Medulla oblongata (tissue), 1 donor: ENCODE measurements around the gene CYP11A1.

Source experiments
- DNase-seq: peaks from one replicate; pipeline ENCODE4 v3.0.0-alpha.2; 2015; ENCODE audit errors: extremely low spot score

CYP11A1 gene

DNA sequence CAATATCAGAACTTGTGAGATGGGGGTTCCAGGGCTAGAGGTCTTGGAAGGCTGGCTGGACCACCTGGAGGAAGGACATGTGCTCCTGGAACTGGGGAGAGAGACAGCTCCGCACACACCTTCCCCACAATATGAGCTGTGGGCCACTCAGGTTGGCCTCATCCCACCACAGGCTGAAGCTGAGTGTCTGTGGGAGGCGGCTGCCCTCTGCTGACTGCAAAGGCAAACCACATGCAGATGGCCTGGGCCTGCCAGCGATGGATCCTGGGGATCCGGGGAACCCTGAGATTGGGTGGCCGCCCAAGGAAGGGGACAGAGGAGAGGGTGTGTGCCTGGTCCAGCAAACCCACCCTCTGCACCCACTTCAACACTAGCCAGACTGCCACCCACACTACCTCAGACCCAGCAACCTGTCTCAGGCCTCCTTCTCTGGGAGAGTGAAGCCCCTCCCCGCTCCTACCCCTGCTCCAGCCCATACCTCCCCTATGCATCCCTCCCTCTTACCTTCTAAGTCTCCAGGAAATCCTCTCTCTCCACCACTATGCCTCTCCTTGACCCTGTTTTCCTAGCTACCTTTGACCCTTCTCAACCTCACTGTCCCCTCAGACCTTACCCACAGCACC is 44.8 kb downstream of the CYP11A1 start:
- peak; percentile 55 for DNase-seq

DNA sequence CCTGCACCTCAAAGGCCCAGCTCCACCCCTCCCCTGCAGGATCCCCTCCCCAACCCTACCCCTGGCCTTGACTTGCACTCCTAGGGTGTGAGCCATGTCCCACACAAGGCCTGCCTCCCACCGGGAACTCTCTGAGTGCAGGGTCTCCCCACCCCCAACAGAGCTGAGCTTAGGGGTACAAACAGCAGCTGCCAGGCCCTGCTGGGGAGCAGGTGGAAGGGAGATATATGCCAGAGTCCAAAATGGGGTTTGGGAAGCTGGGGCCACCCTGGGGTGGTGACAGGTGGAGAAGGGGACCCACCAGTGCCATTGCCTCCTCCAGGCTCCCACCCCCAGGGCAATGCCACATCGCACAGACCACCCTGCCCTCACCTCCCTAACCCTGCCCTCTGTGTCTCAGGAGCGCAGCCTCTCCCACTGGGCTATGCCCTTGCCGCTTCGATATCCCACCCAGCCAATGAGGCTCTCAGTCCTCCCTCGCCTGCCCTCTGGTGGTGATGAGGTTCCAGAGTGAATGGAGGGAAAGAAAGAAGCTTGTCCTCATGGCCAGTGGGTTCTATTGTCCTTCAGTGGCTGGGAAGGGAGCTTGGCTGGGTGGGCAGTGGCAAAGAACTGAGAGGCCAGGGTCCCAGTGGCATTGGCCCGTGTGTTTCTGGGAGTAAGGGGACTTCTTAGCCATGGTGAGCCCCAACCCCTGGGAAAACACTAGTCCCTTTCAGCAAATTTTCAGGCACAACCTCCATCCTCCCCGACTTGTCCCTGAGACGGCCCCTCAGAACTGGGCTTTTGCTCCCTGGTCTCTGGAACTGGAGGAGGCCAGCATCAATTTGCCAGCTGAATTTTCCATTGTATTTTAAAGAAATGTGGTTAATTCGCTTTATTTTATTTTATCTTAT is 46.8 kb downstream of the CYP11A1 start:
- peak; percentile 41 for DNase-seq

DNA sequence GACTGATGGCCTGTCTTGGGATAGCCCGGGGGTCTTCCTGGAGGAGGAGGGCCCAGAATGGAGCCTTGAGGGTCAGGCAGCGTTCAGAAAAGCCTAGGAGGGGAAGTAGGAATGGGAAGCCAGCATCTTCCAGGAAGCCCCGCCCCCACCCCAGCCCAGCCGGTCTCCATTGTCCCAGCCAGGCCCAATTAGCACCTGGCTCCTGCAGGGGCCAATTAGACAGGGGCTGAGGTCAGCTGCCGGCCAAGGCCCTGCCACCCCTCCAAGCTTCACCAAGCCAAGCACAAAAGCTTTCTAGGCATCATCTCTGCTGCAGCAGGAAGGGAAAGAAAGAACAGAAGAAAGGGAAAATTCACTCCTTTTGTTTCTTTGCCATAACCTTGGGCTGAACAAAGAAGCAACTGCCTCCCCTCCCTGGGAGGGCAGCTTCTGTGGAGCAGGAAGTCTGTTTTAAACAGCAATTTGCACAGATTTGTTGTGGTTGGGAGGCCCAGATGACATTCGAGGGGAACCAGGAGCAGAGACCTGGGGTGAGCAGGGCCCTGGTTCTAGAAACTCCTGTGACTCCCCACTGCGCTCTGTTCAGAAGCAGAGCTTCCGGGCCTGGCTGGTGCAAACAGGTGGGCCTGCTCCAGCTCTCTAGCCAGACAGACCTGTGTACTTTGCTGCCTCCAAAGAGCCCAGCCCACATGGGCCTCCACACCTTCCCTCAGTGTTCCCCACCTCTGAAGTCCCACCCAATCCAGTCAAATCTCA is 47.7 kb downstream of the CYP11A1 start:
- no peak for DNase-seq

DNA sequence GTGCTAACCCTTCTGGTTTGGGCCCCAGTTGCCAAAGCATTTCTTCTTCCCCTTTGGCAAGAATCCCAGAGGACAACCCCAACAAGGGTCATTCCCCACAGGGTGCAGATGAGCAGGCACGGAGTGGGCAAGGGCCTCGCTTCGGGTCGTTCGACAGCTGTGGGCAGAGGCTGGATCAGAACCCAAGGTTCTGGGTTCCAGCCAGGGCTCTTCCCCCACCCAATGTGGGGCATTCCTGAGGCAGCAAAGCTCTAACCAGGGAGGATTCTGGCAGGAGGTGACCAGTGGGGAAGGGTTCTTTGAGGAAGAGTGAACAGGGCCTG is 48.3 kb downstream of the CYP11A1 start:
- DNase-seq, result no peak

DNA sequence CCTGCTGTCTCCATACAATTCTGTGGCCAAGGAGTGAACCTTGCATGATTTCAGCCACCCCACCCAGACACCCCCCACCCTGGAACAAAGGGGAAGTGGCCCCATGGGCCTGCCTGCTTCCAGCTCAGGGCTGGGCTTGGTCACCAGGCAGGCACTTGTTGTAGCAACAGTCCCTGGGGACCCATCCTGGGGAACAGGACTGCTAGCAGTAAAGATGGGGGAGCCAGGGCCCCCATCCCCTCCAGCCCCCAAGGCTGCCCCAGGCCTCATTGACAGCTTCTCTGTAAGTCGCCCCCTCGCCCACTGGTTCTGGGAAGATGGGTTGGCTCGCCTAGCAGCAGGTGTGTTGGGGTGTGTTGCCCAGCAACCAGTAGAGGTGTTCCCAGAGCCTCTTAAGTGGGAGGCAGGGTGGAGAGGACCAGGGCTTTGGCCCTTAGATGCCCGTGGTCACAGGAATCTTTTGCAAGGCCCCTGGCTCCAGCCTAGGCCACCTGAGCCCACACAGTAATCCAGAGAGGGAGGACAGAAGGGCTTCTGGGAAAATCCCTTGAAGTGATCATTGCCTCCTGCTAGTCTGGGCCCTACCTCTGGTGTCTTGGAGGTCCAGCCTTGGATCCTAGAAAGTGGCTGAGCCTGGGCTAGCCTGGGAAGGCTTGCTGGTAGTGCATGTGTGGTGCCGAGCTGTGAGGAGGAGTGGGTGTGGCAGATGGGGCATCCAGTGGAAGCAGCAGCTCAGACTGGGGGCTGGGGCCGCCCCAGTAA is 48.9 kb downstream of the CYP11A1 start:
- DNase-seq, result no peak

DNA sequence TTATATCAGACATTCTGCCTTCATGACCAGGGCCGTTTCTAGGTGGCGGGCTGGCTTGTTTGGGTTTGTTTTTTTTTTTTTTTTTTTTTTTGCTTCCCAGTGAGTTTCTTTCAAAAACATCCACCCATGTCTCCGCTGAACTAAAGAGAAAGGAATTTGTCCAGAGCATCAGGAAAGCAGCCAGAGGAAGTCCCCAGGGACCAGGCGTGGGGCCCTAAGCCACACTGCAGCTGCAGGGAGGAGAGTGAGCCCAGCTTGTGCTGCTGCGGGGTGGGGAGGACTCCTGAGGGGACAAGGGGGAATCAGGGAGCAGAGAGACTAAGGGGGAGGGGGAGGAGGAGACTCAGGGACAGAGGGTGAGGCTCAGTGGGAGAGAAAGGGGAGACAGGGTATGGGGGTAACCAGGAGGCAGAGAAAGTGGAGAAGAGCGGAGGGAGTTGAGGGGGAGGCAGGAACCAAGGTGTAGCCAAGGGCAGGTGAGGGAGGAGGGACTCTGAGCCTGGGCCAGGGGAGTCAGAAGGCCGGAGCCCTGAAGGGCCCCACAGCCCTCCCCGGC is 49.5 kb downstream of the CYP11A1 start:
- DNase-seq, result no peak

DNA sequence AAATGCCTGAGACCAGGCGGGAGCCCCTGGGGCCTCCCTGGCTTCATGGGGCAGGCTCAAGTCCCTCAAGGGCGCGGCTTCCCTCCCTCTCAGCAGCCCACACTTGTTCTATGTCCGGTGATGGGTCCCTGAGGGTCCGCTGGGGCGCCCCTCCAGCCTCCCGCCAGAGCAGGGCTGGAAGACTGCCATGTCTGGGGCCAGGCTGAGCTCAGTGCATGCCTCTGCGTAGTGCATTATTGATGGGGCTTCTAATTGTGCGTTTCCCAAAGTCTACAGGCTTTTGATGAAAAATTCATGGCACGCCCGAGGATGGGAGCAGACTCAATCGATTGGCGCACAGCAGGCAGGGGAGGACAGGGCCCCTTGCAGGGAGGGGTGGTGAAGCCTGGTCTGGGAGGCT is 51.3 kb downstream of the CYP11A1 start:
- no peak for DNase-seq

DNA sequence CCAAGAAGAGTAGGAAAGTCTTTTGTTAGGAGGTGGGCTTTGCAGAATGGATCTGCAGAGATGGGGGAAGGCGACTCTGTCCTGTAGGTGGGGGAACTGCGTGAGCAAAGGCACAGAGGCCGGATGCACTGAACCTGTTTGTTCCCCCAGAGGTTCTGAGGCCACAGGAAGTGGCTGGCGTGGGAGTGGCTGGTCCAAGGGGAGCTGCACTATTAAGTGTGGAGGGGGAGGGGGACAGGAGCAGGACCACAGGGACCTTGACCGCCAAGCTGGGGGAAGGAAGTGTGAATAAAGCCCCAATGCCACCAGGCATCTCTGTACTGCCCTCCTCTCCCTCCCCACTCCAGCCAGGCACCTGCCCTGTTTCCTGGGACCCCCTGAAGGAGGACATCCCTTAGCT is 51.8 kb downstream of the CYP11A1 start:
- DNase-seq, result no peak

GRCh38 chr15:74314795-74315438 is 52.5 kb downstream of the CYP11A1 start:
- DNase-seq, result no peak

GRCh38 chr15:74313889-74314288 is 53.6 kb downstream of the CYP11A1 start:
- DNase-seq, result no peak

DNA sequence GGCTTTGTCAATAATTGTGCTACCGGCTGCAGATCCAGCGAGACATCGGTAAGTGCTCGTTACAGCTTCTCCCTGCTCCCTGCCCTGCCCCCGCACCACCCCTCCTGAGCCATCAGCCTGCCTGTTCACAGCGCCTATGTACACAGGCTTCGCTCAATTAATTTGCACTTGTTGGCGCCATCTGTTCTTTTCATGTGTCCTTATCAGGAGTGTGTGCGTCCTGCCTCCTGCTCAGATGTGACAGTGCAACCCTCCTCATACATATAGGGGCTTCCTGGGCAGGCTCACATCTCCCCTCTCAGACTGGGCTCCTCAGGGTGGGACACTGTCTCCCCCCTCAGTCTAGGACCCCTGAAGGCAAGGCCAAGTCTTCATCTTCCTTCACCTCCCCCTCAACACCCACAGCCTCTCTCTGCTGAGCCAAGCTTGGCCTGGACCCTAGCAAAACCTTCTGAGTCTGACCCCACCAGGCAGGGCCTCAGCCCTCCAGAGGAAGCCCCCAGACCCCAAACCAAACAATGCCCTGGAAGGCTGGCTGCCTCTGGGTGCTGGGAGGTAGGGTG is 54.9 kb downstream of the CYP11A1 start:
- DNase-seq, result no peak

DNA sequence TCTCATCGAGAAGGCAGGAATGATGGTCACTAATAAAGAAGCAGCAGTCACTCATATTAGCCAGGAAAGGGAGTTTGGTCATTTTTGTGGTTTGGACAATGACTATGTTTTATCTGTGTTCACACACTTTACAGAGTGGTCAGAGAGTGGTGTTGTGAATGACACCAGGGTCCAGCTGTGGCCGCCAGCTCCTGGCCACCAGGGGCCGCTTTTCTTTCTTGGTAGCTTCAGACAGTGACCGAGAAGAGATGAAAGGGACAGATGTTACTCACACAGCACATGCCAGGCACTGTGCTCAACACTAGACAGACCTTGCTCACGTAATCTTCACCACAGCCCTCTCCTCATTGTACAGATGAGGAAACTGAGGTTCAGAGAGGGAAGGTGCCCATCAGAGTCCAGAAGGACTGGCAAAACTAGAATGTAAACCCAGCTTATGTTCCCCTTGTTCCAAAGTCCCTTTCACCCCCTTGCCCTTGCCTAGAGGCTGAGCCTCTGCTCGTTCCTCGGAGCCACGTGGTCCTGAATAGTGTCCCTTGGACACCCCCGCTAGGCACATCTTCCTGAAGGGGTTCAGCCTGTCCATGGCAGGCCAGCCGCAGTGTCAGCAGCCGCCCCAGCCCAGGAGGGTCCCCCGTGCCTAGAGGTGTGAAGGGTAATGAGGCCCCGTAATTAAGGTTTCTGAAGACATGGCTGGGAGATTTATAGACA is 55.6 kb downstream of the CYP11A1 start:
- DNase-seq, result no peak

GRCh38 chr15:74307827-74308811 is 59.3 kb downstream of the CYP11A1 start:
- peak; percentile 51 for DNase-seq

DNA sequence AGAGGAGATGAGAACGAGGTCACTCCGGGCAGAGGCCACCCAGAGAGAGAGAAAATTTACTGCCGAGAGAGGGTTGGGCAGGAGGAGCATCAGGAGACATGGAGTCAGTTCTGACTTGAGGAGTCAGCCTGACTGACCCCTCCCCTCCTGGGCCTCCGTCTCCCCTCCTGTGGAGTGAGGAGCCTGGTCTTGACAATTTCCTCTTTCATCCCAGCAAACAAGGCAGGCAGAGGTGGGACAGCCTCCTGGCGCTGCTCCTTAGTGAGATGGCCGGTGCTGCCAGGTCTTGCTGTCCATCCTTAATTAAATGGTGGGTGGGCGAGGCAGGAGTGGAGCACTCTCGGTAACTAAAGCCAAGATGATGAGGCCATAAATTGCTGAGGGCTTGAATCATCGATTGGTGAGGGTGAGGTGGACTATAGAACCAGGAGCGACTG is 60.6 kb downstream of the CYP11A1 start:
- DNase-seq, result no peak

- no peak for DNase-seq
Observed at GRCh38 chr15:74305687-74306086, 61.8 kb downstream of the CYP11A1 start.

- DNase-seq, result no peak
Observed at GRCh38 chr15:74304431-74304830, 63.0 kb downstream of the CYP11A1 start.

- DNase-seq, result no peak
Observed at GRCh38 chr15:74303741-74304309, 63.6 kb downstream of the CYP11A1 start.

- no peak for DNase-seq
Observed at GRCh38 chr15:74302821-74303359, 64.6 kb downstream of the CYP11A1 start.
